Measurements from ENCODE around the gene CEACAM18.

The CEACAM18 gene

GRCh38 chr19:51513968-51514367 is 35.6 kb downstream of the CEACAM18 start:
- peaks cover 13 to 18% of the 10 kb centered on the region in 2 donors for H3K36me3 Mint-ChIP-seq
- peaks cover 10 to 14% of the 10 kb centered on the region in 2 donors for H3K27me3 Mint-ChIP-seq
- H3K27ac Mint-ChIP-seq: no peak overlapping the region
- DNase-seq (no peak), ATAC-seq (replicated peaks) (no peak)
- H3K9me3 Mint-ChIP-seq: peaks cover 0 to 5% of the 10 kb centered on the region in 2 donors
- H3K4me1 Mint-ChIP-seq: no peaks in the 10 kb centered on the region
- no peak overlapping the region for H3K4me3 Mint-ChIP-seq

DNA sequence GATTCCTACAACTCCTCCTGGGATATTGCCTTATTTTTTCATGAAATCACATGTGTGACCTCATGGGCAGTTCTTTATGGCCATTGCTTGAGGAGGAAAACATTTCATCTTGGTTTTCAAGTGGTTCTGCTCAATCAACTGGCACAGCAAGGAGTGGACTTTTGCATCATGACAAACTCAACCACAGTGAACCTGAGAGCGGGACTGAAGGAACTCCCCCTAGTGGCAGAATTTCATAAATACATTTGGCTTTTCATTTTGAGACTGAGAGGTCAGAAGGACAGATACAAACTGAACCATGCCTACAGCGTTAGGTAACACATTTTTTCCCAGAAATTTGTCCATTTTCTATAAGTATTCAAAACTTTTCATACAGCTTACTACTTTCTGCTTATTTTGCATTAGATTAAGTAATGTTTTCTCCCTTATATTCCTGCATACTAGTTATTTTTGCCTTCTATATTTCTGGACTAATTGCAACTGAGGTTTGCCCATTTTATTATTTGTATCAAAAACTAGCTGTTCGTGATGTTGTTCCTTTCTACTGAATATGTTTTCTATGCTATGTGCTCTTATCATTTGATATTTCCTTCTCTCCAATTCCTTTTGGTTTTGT is 36.6 kb downstream of the CEACAM18 start:
- Mint-ChIP-seq H3K4me1 (no peaks in the 10 kb centered on the region), H3K4me3 (no peak overlapping the region), H3K9me3 (peaks cover 0 to 5% of the 10 kb centered on the region in 2 donors), H3K36me3 (peaks cover 13 to 21% of the 10 kb centered on the region in 2 donors), H3K27me3 (peaks cover 8 to 12% of the 10 kb centered on the region in 2 donors), H3K27ac (no peak overlapping the region)
- ATAC-seq (replicated peaks): peak; percentile 81 to 85
- DNase-seq: no peak

DNA sequence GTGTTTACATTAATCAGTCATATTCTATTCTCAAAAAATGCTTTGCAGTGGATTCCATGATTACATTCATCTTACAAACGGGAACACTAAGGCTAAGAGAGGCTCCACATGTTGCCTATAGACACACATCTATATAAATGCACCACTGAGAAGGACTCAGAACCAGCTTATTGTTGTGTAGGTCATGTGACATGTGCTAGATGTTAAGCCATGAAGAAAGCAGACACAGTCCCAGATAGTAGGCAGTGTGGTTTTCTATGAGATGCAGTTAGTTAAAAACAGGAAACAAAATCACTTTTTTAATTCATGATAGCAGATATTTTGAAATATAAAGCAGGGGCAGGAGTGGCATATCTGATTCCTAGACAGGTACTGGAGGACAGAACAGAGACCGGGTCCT is 42.4 kb downstream of the CEACAM18 start:
- Mint-ChIP-seq H3K36me3 (peaks cover 46 to 68% of the 10 kb centered on the region in 2 donors), H3K27me3 (peaks cover 4 to 8% of the 10 kb centered on the region in 2 donors), H3K4me1 (peaks cover 12 to 27% of the 10 kb centered on the region in 2 donors), H3K27ac (no peak overlapping the region), H3K4me3 (no peak overlapping the region), H3K9me3 (peaks cover 0 to 5% of the 10 kb centered on the region in 2 donors)
- DNase-seq: no peak
- no peak for ATAC-seq (replicated peaks)

- H3K27ac Mint-ChIP-seq: no peak overlapping the region
- ATAC-seq (replicated peaks) (no peak), DNase-seq (no peak)
- H3K4me3 Mint-ChIP-seq: no peak overlapping the region
- peaks cover 12 to 33% of the 10 kb centered on the region in 2 donors for H3K4me1 Mint-ChIP-seq
- H3K36me3 Mint-ChIP-seq: peaks cover 48 to 74% of the 10 kb centered on the region in 2 donors
- peaks cover 4 to 8% of the 10 kb centered on the region in 2 donors for H3K27me3 Mint-ChIP-seq
- peaks cover 0 to 5% of the 10 kb centered on the region in 2 donors for H3K9me3 Mint-ChIP-seq
Observed at GRCh38 chr19:51521357-51521756, 43.0 kb downstream of the CEACAM18 start.

- no peak overlapping the region for H3K27ac Mint-ChIP-seq
- DNase-seq (no peak), ATAC-seq (replicated peaks) (no peak)
- peaks cover 4 to 7% of the 10 kb centered on the region in 2 donors for H3K27me3 Mint-ChIP-seq
- H3K9me3 Mint-ChIP-seq: peaks cover 0 to 5% of the 10 kb centered on the region in 2 donors
- no peak overlapping the region for H3K4me3 Mint-ChIP-seq
- peaks cover 53 to 78% of the 10 kb centered on the region in 2 donors for H3K36me3 Mint-ChIP-seq
- H3K4me1 Mint-ChIP-seq: peaks cover 16 to 38% of the 10 kb centered on the region in 2 donors
Observed at GRCh38 chr19:51521781-51522180, 43.4 kb downstream of the CEACAM18 start.

DNA sequence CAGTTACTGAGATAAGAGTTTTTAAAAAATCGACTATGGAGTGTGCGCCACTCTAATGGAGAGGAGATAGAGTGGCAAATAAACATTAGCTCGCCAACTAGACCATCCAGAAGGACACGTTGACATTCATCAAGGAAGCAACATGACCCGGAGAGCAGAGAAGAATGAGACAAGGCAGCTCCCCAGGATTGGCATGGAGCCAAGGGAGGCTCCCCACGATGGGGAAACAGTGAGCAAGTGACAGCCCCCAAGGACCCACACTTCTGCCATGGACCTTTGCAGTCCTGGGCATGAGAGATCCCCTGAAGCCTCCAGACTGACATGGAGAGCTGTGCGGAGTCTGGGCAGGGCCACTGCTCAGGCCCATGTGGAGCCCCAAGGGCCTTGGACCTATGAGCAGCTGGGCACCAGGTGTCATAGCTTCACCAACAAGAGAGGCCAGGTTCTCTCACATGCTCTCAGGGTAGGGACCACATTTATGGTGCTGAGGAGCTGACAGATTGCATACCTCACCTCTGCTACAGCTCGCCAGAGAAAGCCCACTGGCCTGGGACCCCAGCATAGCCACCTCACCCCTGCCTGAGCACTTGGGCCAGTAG is 46.4 kb downstream of the CEACAM18 start:
- Mint-ChIP-seq H3K27ac (no peak overlapping the region), H3K36me3 (peaks cover 52 to 72% of the 10 kb centered on the region in 2 donors), H3K4me3 (no peak overlapping the region), H3K27me3 (no peaks in the 10 kb centered on the region), H3K4me1 (peaks cover 23 to 58% of the 10 kb centered on the region in 2 donors), H3K9me3 (no peaks in the 10 kb centered on the region)
- ATAC-seq (replicated peaks) (no peak), DNase-seq (no peak)

- Mint-ChIP-seq H3K4me3 (no peak overlapping the region), H3K9me3 (no peaks in the 10 kb centered on the region), H3K4me1 (peaks cover 30 to 67% of the 10 kb centered on the region in 2 donors), H3K36me3 (peaks cover 55 to 70% of the 10 kb centered on the region in 2 donors), H3K27me3 (no peaks in the 10 kb centered on the region), H3K27ac (no peak overlapping the region)
- ATAC-seq (replicated peaks) (no peak), DNase-seq (no peak)
Observed at GRCh38 chr19:51525651-51526050, 47.3 kb downstream of the CEACAM18 start.

DNA sequence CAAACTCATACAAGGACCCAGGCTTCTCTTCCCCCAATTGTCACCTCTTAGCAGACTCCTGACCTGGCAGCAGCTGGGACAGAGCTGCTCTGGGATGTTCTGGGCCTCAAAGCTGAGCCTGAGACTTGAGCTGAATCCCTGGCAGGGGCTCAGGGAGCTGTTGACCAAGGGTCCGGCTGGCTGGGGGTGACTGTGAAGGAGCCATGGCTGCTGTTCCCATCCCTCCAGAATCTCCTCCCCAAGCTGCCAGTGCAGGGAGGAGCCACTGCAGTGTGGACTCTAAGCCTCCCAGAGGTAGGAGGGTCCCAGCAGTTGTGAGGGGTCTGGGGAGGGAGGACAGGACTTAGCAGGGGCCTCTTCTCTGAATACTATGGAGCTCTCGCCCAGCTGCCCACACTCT is 51.0 kb downstream of the CEACAM18 start:
- ATAC-seq (replicated peaks) (no peak), DNase-seq (no peak)
- H3K36me3 Mint-ChIP-seq: peaks cover 37 to 43% of the 10 kb centered on the region in 2 donors
- no peaks in the 10 kb centered on the region for H3K27me3 Mint-ChIP-seq
- H3K4me3 Mint-ChIP-seq: peak overlapping the region; percentile 55 to 73
- H3K27ac Mint-ChIP-seq: no peak overlapping the region
- peaks cover 47 to 78% of the 10 kb centered on the region in 2 donors for H3K4me1 Mint-ChIP-seq
- peaks cover 0 to under 1% of the 10 kb centered on the region in 2 donors for H3K9me3 Mint-ChIP-seq

DNA sequence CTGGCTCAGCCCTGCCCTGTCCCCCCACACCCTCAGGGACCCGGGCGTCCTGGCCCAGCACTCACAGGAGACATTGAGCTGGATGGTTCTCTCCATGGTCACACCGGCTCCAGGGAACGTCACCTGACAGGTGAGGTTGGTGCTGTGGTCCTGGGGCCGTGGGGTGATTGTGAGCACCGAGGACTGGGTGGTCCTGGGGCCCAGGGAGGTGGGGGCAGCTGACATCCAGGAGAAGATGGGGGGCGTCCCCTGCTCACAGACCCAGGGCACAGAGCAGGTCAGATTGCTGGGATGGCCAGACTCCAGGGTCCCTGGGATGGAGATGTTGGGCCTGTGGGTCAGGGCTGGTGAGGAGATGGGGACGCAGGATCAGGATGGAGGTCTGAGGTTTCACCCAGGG is 52.3 kb downstream of the CEACAM18 start:
- Mint-ChIP-seq H3K4me1 (peaks cover 53 to 87% of the 10 kb centered on the region in 2 donors), H3K9me3 (peaks cover 0 to 3% of the 10 kb centered on the region in 2 donors), H3K27me3 (no peaks in the 10 kb centered on the region), H3K27ac (peak overlapping the region; percentile 89), H3K36me3 (peaks cover 27 to 32% of the 10 kb centered on the region in 2 donors), H3K4me3 (peak overlapping the region; percentile 84 to 86)
- no peak for ATAC-seq (replicated peaks)
- DNase-seq: no peak

GRCh38 chr19:51531349-51532315 is 53.3 kb downstream of the CEACAM18 start, which contains the start of gene SIGLEC6:
Gene SIGLEC6 (minus strand): TSS chr19:51531670. CDS start chr19:51531648, 22 bp downstream.
- Mint-ChIP-seq H3K27me3 (no peaks in the 10 kb centered on the region), H3K27ac (peak within 1 kb of the TSS; percentile 89)
- peak; percentile 95 to 97 for ATAC-seq (replicated peaks)

GRCh38 chr19:51535535-51535934 is 57.2 kb downstream of the CEACAM18 start:
- H3K36me3 Mint-ChIP-seq: peaks cover 6% of the 10 kb centered on the region in 2 donors
- ATAC-seq (replicated peaks) (peak; percentile 72 to 80), DNase-seq (no peak)
- peaks cover 47 to 66% of the 10 kb centered on the region in 2 donors for H3K4me1 Mint-ChIP-seq
- peak overlapping the region; percentile 67 to 69 for H3K4me3 Mint-ChIP-seq
- peaks cover 0 to 11% of the 10 kb centered on the region in 2 donors for H3K27me3 Mint-ChIP-seq
- H3K9me3 Mint-ChIP-seq: peaks cover 0 to 3% of the 10 kb centered on the region in 2 donors
- H3K27ac Mint-ChIP-seq: peak overlapping the region; percentile 85

More at GRCh38 chr19:51531349-51532315, 53.3 kb downstream of the CEACAM18 start, which contains the start of gene SIGLEC6:
- Mint-ChIP-seq H3K36me3 (peaks cover 21 to 22% of the 10 kb centered on the region in 2 donors), H3K9me3 (peaks cover 0 to 3% of the 10 kb centered on the region in 2 donors), H3K4me1 (peaks cover 55 to 87% of the 10 kb centered on the region in 2 donors), H3K4me3 (peak within 1 kb of the TSS; percentile 84 to 86)
- DNase-seq: peak; percentile 82

DNA sequence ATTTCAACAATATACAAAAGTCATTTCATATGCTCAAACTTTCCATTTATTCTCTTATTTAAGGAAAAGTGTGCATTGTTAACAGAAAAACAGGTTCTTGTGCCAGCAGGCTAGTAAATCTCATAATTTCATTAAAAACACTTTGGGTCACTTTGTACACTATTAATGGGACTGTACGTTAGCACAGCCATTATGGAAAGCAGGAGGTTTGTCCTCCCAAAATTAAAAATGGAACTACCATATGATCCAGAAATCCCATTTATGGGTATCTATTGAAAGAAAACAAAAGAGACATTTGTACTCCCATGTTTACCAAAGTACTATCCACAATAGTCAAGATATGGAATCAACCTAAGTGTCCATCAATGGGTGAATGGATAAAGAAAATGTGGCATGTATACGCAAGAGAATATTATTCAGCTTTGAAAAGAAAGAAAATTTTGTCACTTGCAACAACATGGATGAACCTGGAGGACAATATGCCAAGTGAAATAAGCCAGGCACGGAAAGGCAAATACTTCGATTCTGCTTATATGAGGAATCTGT is 61.6 kb downstream of the CEACAM18 start:
- ATAC-seq (replicated peaks): no peak
- H3K27ac Mint-ChIP-seq: no peak overlapping the region
- no peak for DNase-seq
- no peak overlapping the region for H3K4me3 Mint-ChIP-seq
- peaks cover 2 to 8% of the 10 kb centered on the region in 2 donors for H3K36me3 Mint-ChIP-seq
- H3K4me1 Mint-ChIP-seq: peaks cover 35 to 61% of the 10 kb centered on the region in 2 donors
- H3K9me3 Mint-ChIP-seq: peaks cover 0 to 1% of the 10 kb centered on the region in 2 donors
- H3K27me3 Mint-ChIP-seq: peaks cover 16 to 38% of the 10 kb centered on the region in 2 donors
